GM12865 (cell line): ENCODE measurements around the gene CKM.

Experiments
- DNase-seq: peaks from one replicate; pipeline ENCODE4 v3.0.0; 2010; ENCODE audit warnings: low read depth
- H3K4me3 ChIP-seq: 2 replicates; pipeline ENCODE4 v1.5.1; 2011; ENCODE audit warnings: mild to moderate bottlenecking, low read depth, low read length, control low read depth
- CTCF ChIP-seq: IDR thresholded peaks from 2 replicates; pipeline ENCODE4 v1.5.1; 2011; ENCODE audit warnings: low read length, control low read depth, low read depth, inconsistent platforms; ENCODE audit not compliant: insufficient read depth; ENCODE audit errors: missing control alignments

The CKM gene

GRCh38 chr19:45333609-45334303 lies 11.1 kb upstream of the CKM start:
- no peak overlapping the region for H3K4me3 ChIP-seq
- no peak for TF ChIP-seq CTCF

GRCh38 chr19:45331411-45331810 lies 8.7 kb upstream of the CKM start:
- no peak for TF ChIP-seq CTCF
- H3K4me3 ChIP-seq: no peak overlapping the region
- no peak for DNase-seq

More at GRCh38 chr19:45333609-45334303, 11.1 kb upstream of the CKM start:
- no peak for DNase-seq

- TF ChIP-seq CTCF: no peak
- no peak for DNase-seq
- no peak overlapping the region for H3K4me3 ChIP-seq
Observed at GRCh38 chr19:45327404-45328143, 4.9 kb upstream of the CKM start.

- H3K4me3 ChIP-seq: no peak overlapping the region
- TF ChIP-seq CTCF: no peak
- no peak for DNase-seq
Observed at GRCh38 chr19:45324349-45324907, 1.8 kb upstream of the CKM start.

- TF ChIP-seq CTCF: no peak
- no peak for DNase-seq
- H3K4me3 ChIP-seq: no peak overlapping the region
Observed at GRCh38 chr19:45323671-45324081, 1.0 kb upstream of the CKM start.

GRCh38 chr19:45322311-45322710 lies 364 bp downstream of the CKM start:
- H3K4me3 ChIP-seq: no peak overlapping the region
- DNase-seq: no peak
- TF ChIP-seq CTCF: no peak
